ENCODE measurements around the gene SLC2A2.

- TF ChIP-seq CTCF (IDR thresholded peaks at IDR 0.05) (no peak), POLR2A (IDR thresholded peaks at IDR 0.05) (no peak)
Measured at GRCh38 chr3:171064461-171064860, 37.9 kb upstream of the SLC2A2 start.
